Upper lobe of left lung (tissue), 6 donors: ENCODE results near the gene ASB1. TPM values are rescaled to one million over a fixed set of nuclear protein-coding genes. Genes with fewer than 3 reads are reported as not detected.

ENCODE experiments used
- ATAC-seq, 2 donors: fragments of 200-7000 bp; cut with Tn5 transposase; one replicate each; pipeline ENCODE4 v1.9.1; 2022; ENCODE audit warnings: mild to moderate bottlenecking in 2 of 2, moderate library complexity in 2 of 2; ENCODE audit not compliant: low FRiP score in 2 of 2
- DNase-seq, 2 donors: peaks; one replicate each; pipeline ENCODE4 v3.0.0-alpha.2; 2019 to 2020
- H3K27ac ChIP-seq, 4 donors: fragments of 200-600 bp; sonication (generic); one replicate each; pipeline ENCODE4 v1.5.1; 2016 to 2019
- H3K27me3 ChIP-seq, 4 donors: fragments of 200-600 bp; sonication (generic); one replicate each; pipeline ENCODE4 v1.5.1; 2017 to 2019
- H3K36me3 ChIP-seq, 4 donors: fragments of 200-600 bp; sonication (generic); one replicate each; pipeline ENCODE4 v1.5.1; 2016 to 2019
- H3K4me1 ChIP-seq, 4 donors: fragments of 200-600 bp; sonication (generic); one replicate each; pipeline ENCODE4 v1.5.1; 2018 to 2019
- H3K4me3 ChIP-seq, 4 donors: fragments of 200-600 bp; sonication (generic); one replicate each; pipeline ENCODE4 v1.5.1; 2017 to 2019; ENCODE audit warnings: mild to moderate bottlenecking in 2 of 4, moderate library complexity in 1 of 4
- H3K9me3 ChIP-seq, 4 donors: fragments of 200-600 bp; sonication (generic); one replicate each; pipeline ENCODE4 v1.5.1; 2018 to 2019
- CTCF ChIP-seq, 6 experiments: fragments of 450-650 bp in 4 of 6; fragments of 200-600 bp in 2 of 6; sonication (generic) in 2 of 6; IDR thresholded peaks; one replicate each; pipeline ENCODE4 v1.5.1; 2016 to 2019; ENCODE audit warnings: antibody characterized with exemption in 6 of 6
- EP300 ChIP-seq, 4 donors: sonication (generic); formaldehyde crosslinking; IDR thresholded peaks; one replicate each; pipeline ENCODE4 v1.5.1; 2017; ENCODE audit warnings: antibody characterized with exemption in 4 of 4, control low read depth in 2 of 4
- POLR2A ChIP-seq, 4 donors: fragments of 450-650 bp; IDR thresholded peaks; one replicate each; pipeline ENCODE4 v1.5.1; 2016 to 2017; ENCODE audit warnings: antibody characterized with exemption in 4 of 4, mild to moderate bottlenecking in 2 of 4
- POLR2AphosphoS5 ChIP-seq, 2 donors: sonication (generic); formaldehyde crosslinking; IDR thresholded peaks; one replicate each; pipeline ENCODE4 v1.5.1; 2017; ENCODE audit warnings: antibody characterized with exemption in 2 of 2
- WGBS, 2 donors: methylation state at CpG; one replicate each; pipeline ENCODE4 v1.1.5; 2017 to 2018; 5-methylcytosine and 5-hydroxymethylcytosine counted together
- total RNA-seq, 6 donors: library from RNA; depleted of rRNA in 4 of 6; stranded (reverse); fragments of >200 nt in 4 of 6; gene quantifications; one replicate each; pipeline versions ENCODE4 v1.1.0 to v1.2.1, GENCODE V29; 2016 to 2021
- donor health status: DM: no; HTN: no; CAD: no; lungs with moderate emphysema.
- donor health status: DM: no; HTN: yes; CAD: no; lungs with severe emphysema.

The ASB1 gene
- total RNA-seq, 6 donors from 2014 or later: 12.7 to 29.4 (median 24.3) TPM

GRCh38 chr2:238466243-238466756 lies 39.6 kb downstream of the ASB1 start:
- no peaks in the 10 kb centered on the region for H3K9me3 ChIP-seq
- no peak overlapping the region for H3K4me3 ChIP-seq
- DNase-seq (no peak), ATAC-seq (peak; percentile 35 to 47)
- 82 to 85% methylated on average over 4 to 10 of the region's 10 CpGs for WGBS, 2 donors
- no peaks in the 10 kb centered on the region for H3K36me3 ChIP-seq
- no peak overlapping the region for H3K27ac ChIP-seq
- H3K4me1 ChIP-seq: no peaks in the 10 kb centered on the region
- TF ChIP-seq POLR2A (IDR thresholded peaks at IDR 0.05) (no peak), EP300 (IDR thresholded peaks at IDR 0.05) (no peak), POLR2AphosphoS5 (IDR thresholded peaks at IDR 0.05) (no peak), CTCF (IDR thresholded peaks at IDR 0.05) (no peak)
- H3K27me3 ChIP-seq: no peaks in the 10 kb centered on the region

GRCh38 chr2:238467062-238467461 lies 40.3 kb downstream of the ASB1 start:
- Histone ChIP-seq H3K4me3 (no peak overlapping the region), H3K27me3 (no peaks in the 10 kb centered on the region), H3K9me3 (no peaks in the 10 kb centered on the region), H3K27ac (no peak overlapping the region), H3K4me1 (no peaks in the 10 kb centered on the region), H3K36me3 (no peaks in the 10 kb centered on the region)
- no peak for ATAC-seq
- no peak for DNase-seq
- 78 to 93% methylated on average over 2 to 4 of the region's 4 CpGs for WGBS, 2 donors
- TF ChIP-seq CTCF (IDR thresholded peaks at IDR 0.05): no peak
- TF ChIP-seq POLR2A (IDR thresholded peaks at IDR 0.05): no peak
- no peak for TF ChIP-seq POLR2AphosphoS5 (IDR thresholded peaks at IDR 0.05)
- no peak for TF ChIP-seq EP300 (IDR thresholded peaks at IDR 0.05)

- TF ChIP-seq CTCF (IDR thresholded peaks at IDR 0.05) (no peak), POLR2A (IDR thresholded peaks at IDR 0.05) (no peak), POLR2AphosphoS5 (IDR thresholded peaks at IDR 0.05) (no peak), EP300 (IDR thresholded peaks at IDR 0.05) (no peak)
- no peak for DNase-seq
- Histone ChIP-seq H3K4me3 (no peak overlapping the region), H3K9me3 (peaks cover 0 to 7% (median 5%) of the 10 kb centered on the region in 4 donors), H3K4me1 (no peaks in the 10 kb centered on the region), H3K36me3 (no peaks in the 10 kb centered on the region), H3K27me3 (no peaks in the 10 kb centered on the region), H3K27ac (no peak overlapping the region)
- no peak for ATAC-seq
- 65 to 76% methylated on average over 1 of the region's 1 CpG for WGBS, 2 donors
Measured at GRCh38 chr2:238467792-238468191, 41.1 kb downstream of the ASB1 start.

GRCh38 chr2:238469155-238469554 lies 42.4 kb downstream of the ASB1 start:
- TF ChIP-seq POLR2AphosphoS5 (IDR thresholded peaks at IDR 0.05): no peak
- no peak for TF ChIP-seq CTCF (IDR thresholded peaks at IDR 0.05)
- TF ChIP-seq EP300 (IDR thresholded peaks at IDR 0.05): no peak
- TF ChIP-seq POLR2A (IDR thresholded peaks at IDR 0.05): no peak
- no peak overlapping the region for H3K4me3 ChIP-seq
- H3K27me3 ChIP-seq: no peaks in the 10 kb centered on the region
- ATAC-seq (no peak), DNase-seq (no peak)
- H3K9me3 ChIP-seq: peaks cover 0 to 18% (median 11%) of the 10 kb centered on the region in 4 donors
- WGBS, 2 donors: 75 to 82% methylated on average over 1 of the region's 1 CpG
- no peaks in the 10 kb centered on the region for H3K36me3 ChIP-seq
- H3K4me1 ChIP-seq: no peaks in the 10 kb centered on the region
- no peak overlapping the region for H3K27ac ChIP-seq

GRCh38 chr2:238473014-238473413 lies 46.3 kb downstream of the ASB1 start:
- Histone ChIP-seq H3K4me1 (no peaks in the 10 kb centered on the region), H3K4me3 (no peak overlapping the region), H3K36me3 (no peaks in the 10 kb centered on the region), H3K9me3 (peaks cover 0 to 18% (median 11%) of the 10 kb centered on the region in 4 donors), H3K27ac (no peak overlapping the region), H3K27me3 (no peaks in the 10 kb centered on the region)
- ATAC-seq: no peak
- DNase-seq: no peak
- no peak for TF ChIP-seq POLR2A (IDR thresholded peaks at IDR 0.05)
- no peak for TF ChIP-seq CTCF (IDR thresholded peaks at IDR 0.05)
- 94 to 98% methylated on average over 4 of the region's 4 CpGs for whole genome bisulfite sequencing, 2 donors
